ENCODE measurements around the gene NEK10. TPM values are rescaled to one million over a fixed set of nuclear protein-coding genes. Genes with fewer than 3 reads are reported as not detected.
"Not testable (repeated sequence)": the region's sequence is repeated elsewhere in the genome, so short reads cannot be mapped to it uniquely, and the experiment has no call there.

NEK10 gene
- total RNA-seq = not detected

GRCh38 chr3:27368831-27369607, at the start of gene NEK10:
TSS of gene NEK10 (minus strand) at chr3:27369383. CDS start at chr3:27352882, 16,501 bp downstream.
- DNase-seq (ENCODE audit: extremely low spot score in 2 of 2) = no peak
- no peak within 1 kb of the TSS for H3K27ac ChIP-seq
- peaks cover 14% of the 10 kb centered on the region for H3K4me1 ChIP-seq
- H3K27me3 ChIP-seq = no peaks in the 10 kb centered on the region
- no peak for TF ChIP-seq POLR2A (IDR thresholded peaks at IDR 0.05)
- peak in 1 of 2 donors; percentile 37 for TF ChIP-seq POLR2AphosphoS5 (IDR thresholded peaks at IDR 0.05; ENCODE audit: insufficient read depth in 1 of 2, low read depth in 1 of 2)
- TF ChIP-seq CTCF (IDR thresholded peaks at IDR 0.05) = no peak
- peak within 1 kb of the TSS; percentile 54 to 61 for H3K4me3 ChIP-seq
- no peaks in the 10 kb centered on the region for H3K9me3 ChIP-seq
- no peaks in the 10 kb centered on the region for H3K36me3 ChIP-seq
- intact Hi-C loops (cut with DNase I) = no loop called here

DNA sequence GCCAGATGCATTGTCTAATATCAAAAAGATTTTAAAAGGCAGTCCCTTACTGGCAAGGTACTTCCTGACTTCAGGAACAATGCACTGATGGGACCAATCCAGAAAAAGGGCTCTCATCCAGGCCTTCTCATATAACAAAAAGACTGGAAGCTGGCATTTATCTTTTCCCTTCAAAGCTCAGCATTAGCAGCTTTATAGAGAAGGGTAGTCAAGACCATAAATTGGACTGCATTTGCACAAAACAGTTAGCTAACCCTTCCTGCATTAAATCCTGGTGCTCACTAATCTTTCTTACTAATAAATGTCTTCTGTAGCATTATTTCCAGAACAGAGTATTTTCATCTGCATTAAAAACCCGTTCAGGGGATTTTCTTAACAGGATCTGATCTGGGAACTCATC, 46.0 kb upstream of the NEK10 start:
- Histone ChIP-seq H3K36me3 (peaks cover 0 to 37% of the 10 kb centered on the region in 2 donors), H3K27ac (no peak overlapping the region), H3K4me1 (no peaks in the 10 kb centered on the region), H3K27me3 (no peaks in the 10 kb centered on the region), H3K4me3 (no peak overlapping the region), H3K9me3 (no peaks in the 10 kb centered on the region)
- intact Hi-C loops (cut with DNase I) = no loop called here
- no peak for DNase-seq (ENCODE audit: extremely low spot score in 2 of 2)
- TF ChIP-seq POLR2A (IDR thresholded peaks at IDR 0.05) (no peak), POLR2AphosphoS5 (IDR thresholded peaks at IDR 0.05; ENCODE audit: insufficient read depth in 1 of 2, low read depth in 1 of 2) (no peak), CTCF (IDR thresholded peaks at IDR 0.05) (no peak)

DNA sequence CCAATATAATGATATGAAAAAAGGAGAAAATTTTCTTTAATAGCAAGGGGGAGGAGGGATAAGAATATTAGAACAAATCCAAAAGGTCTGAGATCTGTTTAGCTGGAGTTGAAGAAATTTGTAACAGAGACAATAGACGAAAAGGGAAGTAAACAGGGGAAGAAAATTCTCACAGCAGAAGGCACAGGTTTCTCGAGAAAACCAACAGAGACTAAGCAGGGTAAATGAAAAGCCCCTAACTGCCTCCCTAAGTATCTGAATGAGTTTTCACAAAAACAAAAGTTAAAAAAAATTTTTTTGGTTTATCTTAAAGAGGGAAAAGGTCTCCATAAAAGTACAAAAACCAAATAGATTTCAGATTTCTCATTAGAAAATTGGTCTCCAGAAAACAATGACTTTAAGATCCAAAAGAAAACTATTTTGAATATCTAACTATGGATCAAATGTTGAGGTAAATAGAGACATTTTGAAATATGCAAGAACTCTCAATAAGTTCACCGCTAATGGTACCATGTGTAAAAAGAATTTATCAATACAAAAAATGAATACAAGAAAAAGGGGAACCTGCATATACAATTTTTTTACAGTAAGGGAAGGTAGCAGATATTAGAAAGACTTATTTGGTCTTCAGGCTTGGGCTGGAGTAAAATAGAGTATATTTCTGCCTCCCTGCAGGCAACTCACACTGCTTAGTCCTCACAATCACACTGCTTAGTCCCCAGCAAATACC, 23.9 kb upstream of the NEK10 start:
- Histone ChIP-seq H3K4me3 (no peak overlapping the region), H3K9me3 (no peaks in the 10 kb centered on the region), H3K27ac (no peak overlapping the region), H3K27me3 (no peaks in the 10 kb centered on the region), H3K36me3 (peaks cover 0 to 49% of the 10 kb centered on the region in 2 donors), H3K4me1 (no peaks in the 10 kb centered on the region)
- intact Hi-C loops (cut with DNase I) = no loop called here
- TF ChIP-seq POLR2A (IDR thresholded peaks at IDR 0.05) = no peak
- no peak for TF ChIP-seq CTCF (IDR thresholded peaks at IDR 0.05)
- TF ChIP-seq POLR2AphosphoS5 (IDR thresholded peaks at IDR 0.05; ENCODE audit: insufficient read depth in 1 of 2, low read depth in 1 of 2) = no peak
- no peak for DNase-seq (ENCODE audit: extremely low spot score in 2 of 2)

GRCh38 chr3:27392414-27392813, 23.2 kb upstream of the NEK10 start:
- H3K4me1 ChIP-seq; H3K9me3 ChIP-seq; DNase-seq (ENCODE audit: extremely low spot score in 2 of 2); H3K27me3 ChIP-seq; H3K27ac ChIP-seq; intact Hi-C loops (cut with DNase I); H3K4me3 ChIP-seq: not testable (repeated sequence)
- H3K36me3 ChIP-seq = peaks cover 0 to 47% of the 10 kb centered on the region in 2 donors

- intact Hi-C loops (cut with DNase I) = no loop called here
- no peak for DNase-seq (ENCODE audit: extremely low spot score in 2 of 2)
- H3K27me3 ChIP-seq = no peaks in the 10 kb centered on the region
- H3K27ac ChIP-seq = no peak overlapping the region
- no peak overlapping the region for H3K4me3 ChIP-seq
- H3K4me1 ChIP-seq = no peaks in the 10 kb centered on the region
- no peak for TF ChIP-seq POLR2AphosphoS5 (IDR thresholded peaks at IDR 0.05; ENCODE audit: insufficient read depth in 1 of 2, low read depth in 1 of 2)
- TF ChIP-seq POLR2A (IDR thresholded peaks at IDR 0.05) = no peak
- no peak for TF ChIP-seq CTCF (IDR thresholded peaks at IDR 0.05)
- no peaks in the 10 kb centered on the region for H3K9me3 ChIP-seq
- peaks cover 0 to 41% of the 10 kb centered on the region in 2 donors for H3K36me3 ChIP-seq
Measured at GRCh38 chr3:27391796-27392195, 22.6 kb upstream of the NEK10 start.
